Activated naive CD8-positive, alpha-beta T cell treated with anti-CD3 and anti-CD28 coated beads for 36 hours (primary cell): ENCODE measurements around the gene FBLN2. TPM values are rescaled to one million over a fixed set of nuclear protein-coding genes. Genes with fewer than 3 reads are reported as not detected.

Experiments used
- DNase-seq: peaks from one replicate; pipeline ENCODE4 v3.0.0; 2021
- H3K27ac Mint-ChIP-seq: one replicate; pipeline ENCODE4 v1.8.0; 2022; ENCODE audit warnings: mild to moderate bottlenecking, moderate library complexity, mixed read lengths
- H3K27me3 Mint-ChIP-seq: one replicate; pipeline ENCODE4 v1.8.0; 2022; ENCODE audit warnings: mild to moderate bottlenecking, mixed read lengths
- H3K36me3 Mint-ChIP-seq: one replicate; pipeline ENCODE4 v1.8.0; 2021; ENCODE audit warnings: mild to moderate bottlenecking, mixed read lengths
- H3K4me1 Mint-ChIP-seq: one replicate; pipeline ENCODE4 v1.8.0; 2021; ENCODE audit warnings: mixed read lengths
- H3K4me3 Mint-ChIP-seq: one replicate; pipeline ENCODE4 v1.8.0; 2022; ENCODE audit warnings: mild to moderate bottlenecking, moderate library complexity, mixed read lengths
- H3K9me3 Mint-ChIP-seq: one replicate; pipeline ENCODE4 v1.8.0; 2022; ENCODE audit warnings: mixed read lengths
- total RNA-seq, 2 experiments: library from RNA; stranded (reverse); gene quantifications; one replicate each; pipeline ENCODE4 v1.2.3, GENCODE V29; 2021

Gene FBLN2
- total RNA-seq, 2 experiments from 2014 or later = 1.9 to 3.1 TPM

DNA sequence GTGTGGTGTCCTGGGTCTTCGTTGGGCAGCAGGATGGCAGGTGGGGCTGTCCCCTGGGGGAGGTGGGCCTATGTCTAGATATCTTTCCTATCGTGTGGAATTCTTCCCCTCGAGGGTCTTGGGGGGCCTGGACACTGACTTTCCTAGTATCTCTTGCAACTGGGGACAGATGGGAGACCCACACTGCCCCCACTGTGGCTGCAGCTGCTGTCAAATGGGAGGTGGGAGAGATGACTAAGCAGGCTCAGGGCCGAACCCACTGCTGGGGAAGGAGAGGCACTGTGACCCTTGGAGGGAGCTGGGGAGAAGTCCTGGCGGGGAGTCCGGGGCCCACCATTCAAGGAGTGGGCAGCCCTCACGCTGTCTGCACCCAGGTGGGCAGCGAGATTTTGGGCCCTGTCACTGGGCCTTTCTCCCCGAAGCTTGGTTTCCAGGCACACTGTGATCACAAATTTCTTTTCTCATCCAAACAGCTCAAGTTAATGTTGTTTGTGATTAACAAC is 2.9 kb upstream of the FBLN2 start:
- H3K9me3 Mint-ChIP-seq = peaks cover 12% of the 10 kb centered on the region
- peaks cover 2% of the 10 kb centered on the region for H3K36me3 Mint-ChIP-seq
- peaks cover 35% of the 10 kb centered on the region for H3K4me1 Mint-ChIP-seq
- H3K27ac Mint-ChIP-seq = no peak overlapping the region
- H3K27me3 Mint-ChIP-seq = peaks cover 46% of the 10 kb centered on the region
- H3K4me3 Mint-ChIP-seq = no peak overlapping the region
- DNase-seq = no peak

DNA sequence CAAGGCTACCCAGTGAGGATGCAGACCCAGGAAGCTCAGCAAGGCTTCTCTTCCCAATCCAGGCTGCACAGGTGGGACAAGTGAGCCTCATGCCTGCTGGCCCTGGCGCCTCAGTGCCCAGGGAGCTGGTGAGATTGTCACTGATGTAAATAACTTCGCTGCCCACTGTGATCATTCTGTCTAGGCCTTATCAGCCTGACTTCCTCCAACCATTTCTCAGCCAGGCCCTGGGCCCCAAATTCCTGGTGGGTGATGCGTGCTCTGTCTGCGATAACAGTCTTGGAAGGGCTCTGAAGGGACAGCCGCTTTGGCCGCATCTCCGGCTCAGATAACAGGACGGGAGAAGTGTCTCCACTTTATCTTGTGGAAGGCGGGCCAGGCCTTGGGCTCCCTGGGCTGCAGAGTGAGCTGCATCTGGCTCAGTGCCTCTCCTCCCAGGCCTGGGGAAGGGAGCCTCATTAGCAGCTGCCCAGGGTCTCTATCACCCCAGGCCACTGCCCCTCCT is 2.2 kb upstream of the FBLN2 start:
- H3K27me3 Mint-ChIP-seq = peaks cover 44% of the 10 kb centered on the region
- peaks cover 38% of the 10 kb centered on the region for H3K4me1 Mint-ChIP-seq
- no peak overlapping the region for H3K27ac Mint-ChIP-seq

DNA sequence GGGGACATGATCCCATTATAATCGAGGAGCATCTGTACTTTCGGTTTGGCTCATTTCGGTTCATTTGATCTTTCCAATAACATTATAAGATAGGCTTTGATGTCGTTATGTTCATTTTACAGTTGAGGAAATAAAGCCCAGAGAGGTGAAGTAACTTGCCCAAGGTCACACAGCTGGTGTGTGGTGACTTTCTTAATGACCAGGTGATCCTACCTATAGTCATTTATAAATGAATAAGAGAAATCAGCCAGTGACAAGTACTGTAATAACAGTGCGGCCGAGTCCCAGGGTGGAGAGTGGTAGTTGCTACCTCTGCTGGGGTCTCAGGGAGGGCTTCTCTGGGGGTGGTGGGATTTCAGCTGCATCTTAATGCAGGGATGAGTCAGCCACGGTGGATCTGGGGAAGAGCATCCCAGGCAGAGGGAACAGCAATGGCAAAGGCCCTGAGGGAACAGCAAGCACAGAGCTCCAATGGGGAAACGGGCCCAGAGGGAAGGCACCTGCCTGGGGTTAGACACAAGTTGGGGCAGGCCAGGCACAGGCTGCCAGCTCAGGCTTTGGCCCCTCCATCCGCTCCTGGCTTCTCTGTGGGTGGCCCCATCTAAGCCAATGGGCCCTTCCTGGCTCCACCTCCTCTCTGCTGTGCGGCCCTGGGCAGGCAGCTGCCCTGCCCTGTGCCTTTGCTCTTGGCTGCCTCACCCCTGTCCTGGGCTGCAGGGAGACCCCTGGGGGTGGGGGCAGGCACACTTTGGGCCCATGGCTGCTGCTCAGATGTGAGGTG is 1.1 kb upstream of the FBLN2 start:
- Mint-ChIP-seq H3K36me3 (peaks cover 2% of the 10 kb centered on the region), H3K4me1 (peaks cover 46% of the 10 kb centered on the region), H3K4me3 (peak overlapping the region; percentile 16), H3K27me3 (peaks cover 48% of the 10 kb centered on the region), H3K27ac (no peak overlapping the region), H3K9me3 (no peaks in the 10 kb centered on the region)
- no peak for DNase-seq

More for the DNA sequence above, 2.2 kb upstream of the FBLN2 start:
- Mint-ChIP-seq H3K4me3 (no peak overlapping the region), H3K36me3 (peaks cover 2% of the 10 kb centered on the region), H3K9me3 (peaks cover 7% of the 10 kb centered on the region)
- no peak for DNase-seq

DNA sequence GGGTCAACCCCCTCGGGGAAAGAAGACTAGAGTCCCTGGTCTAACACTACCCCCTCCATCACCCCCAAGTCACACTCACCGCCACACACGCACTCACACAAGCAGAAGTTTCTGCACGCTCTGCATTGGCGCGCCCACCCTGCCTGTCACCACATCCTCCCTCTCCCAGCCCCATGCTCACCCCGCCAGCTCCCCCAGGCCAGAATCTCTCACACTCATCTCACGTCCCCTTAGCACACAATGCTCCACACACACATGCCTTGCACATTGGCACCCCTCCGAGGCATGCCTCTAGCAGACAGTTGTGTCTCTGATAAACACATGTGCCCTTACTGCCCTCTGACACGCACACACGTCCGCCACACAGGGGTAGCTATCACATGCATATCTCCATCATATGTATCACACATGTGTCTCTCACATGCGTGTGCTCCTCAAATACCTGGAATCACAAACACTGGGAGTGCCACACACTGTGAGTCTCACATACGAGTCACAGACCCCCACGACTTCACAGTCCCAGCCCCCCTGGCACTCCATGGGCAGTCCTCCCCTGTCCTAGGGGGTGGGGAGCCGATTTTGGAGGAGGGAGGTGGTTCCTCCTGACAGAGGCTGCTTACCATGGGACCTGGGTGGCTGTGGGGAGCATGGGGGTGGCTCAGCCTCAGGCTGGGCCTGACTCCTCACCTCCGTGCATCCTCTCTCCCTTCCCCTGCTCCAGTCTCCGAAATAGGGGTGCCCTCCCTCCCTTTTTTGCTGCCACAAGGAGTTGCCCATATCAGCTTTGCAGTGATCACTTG is 898 bp downstream of the FBLN2 start:
- peak; percentile 39 for DNase-seq
- Mint-ChIP-seq H3K27me3 (peaks cover 46% of the 10 kb centered on the region), H3K9me3 (no peaks in the 10 kb centered on the region), H3K36me3 (no peaks in the 10 kb centered on the region), H3K27ac (peak overlapping the region; percentile 32), H3K4me3 (peak overlapping the region; percentile 72), H3K4me1 (peaks cover 46% of the 10 kb centered on the region)

DNA sequence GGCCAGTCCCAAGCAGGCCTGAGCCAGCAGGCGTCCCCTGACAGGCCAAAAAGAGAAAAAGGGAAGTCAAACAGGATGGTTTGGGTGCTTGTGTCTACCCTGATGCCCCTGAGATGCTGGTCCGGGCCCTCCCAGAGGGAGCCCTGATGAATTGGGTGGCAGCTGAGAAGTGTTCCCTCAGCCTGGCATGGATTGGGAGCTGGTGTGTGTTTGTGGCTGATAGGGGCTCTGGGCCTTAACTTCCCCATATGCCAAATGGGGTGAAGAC is 1.4 kb downstream of the FBLN2 start:
- Mint-ChIP-seq H3K27ac (no peak overlapping the region), H3K9me3 (no peaks in the 10 kb centered on the region), H3K4me1 (peaks cover 41% of the 10 kb centered on the region), H3K4me3 (no peak overlapping the region), H3K36me3 (no peaks in the 10 kb centered on the region), H3K27me3 (peaks cover 40% of the 10 kb centered on the region)
- no peak for DNase-seq

DNA sequence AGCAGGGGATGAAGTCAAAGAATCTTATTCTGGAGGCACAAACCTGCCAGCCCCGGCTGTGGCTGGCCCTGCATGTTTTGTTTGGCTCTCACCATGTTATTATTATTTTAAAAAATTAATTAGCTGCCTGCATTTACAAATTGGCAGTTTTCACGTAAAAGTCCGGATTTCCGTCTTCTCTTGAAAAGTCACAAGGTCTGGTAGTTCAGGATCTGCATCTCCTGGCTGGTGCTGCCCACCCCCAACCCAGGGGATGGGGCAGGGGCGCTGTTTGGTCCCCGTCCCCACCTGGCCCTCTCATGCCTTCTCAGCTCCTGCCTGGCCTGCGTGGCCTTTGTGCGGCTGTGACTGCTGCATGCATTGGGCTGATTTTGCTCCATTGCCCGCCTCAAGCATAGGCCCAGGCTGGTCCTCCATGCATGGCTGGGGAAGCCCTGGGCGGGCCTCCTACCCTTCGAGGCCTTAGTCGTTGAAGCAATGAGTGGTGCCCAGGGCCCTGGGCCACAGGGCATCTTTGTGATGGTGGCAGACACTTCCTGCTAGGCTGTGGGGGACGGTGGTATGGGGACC is 2.0 kb downstream of the FBLN2 start:
- no peak overlapping the region for H3K4me3 Mint-ChIP-seq
- H3K4me1 Mint-ChIP-seq = peaks cover 38% of the 10 kb centered on the region
- peaks cover 37% of the 10 kb centered on the region for H3K27me3 Mint-ChIP-seq
- no peaks in the 10 kb centered on the region for H3K9me3 Mint-ChIP-seq
- H3K36me3 Mint-ChIP-seq = no peaks in the 10 kb centered on the region
- DNase-seq = no peak
- no peak overlapping the region for H3K27ac Mint-ChIP-seq

DNA sequence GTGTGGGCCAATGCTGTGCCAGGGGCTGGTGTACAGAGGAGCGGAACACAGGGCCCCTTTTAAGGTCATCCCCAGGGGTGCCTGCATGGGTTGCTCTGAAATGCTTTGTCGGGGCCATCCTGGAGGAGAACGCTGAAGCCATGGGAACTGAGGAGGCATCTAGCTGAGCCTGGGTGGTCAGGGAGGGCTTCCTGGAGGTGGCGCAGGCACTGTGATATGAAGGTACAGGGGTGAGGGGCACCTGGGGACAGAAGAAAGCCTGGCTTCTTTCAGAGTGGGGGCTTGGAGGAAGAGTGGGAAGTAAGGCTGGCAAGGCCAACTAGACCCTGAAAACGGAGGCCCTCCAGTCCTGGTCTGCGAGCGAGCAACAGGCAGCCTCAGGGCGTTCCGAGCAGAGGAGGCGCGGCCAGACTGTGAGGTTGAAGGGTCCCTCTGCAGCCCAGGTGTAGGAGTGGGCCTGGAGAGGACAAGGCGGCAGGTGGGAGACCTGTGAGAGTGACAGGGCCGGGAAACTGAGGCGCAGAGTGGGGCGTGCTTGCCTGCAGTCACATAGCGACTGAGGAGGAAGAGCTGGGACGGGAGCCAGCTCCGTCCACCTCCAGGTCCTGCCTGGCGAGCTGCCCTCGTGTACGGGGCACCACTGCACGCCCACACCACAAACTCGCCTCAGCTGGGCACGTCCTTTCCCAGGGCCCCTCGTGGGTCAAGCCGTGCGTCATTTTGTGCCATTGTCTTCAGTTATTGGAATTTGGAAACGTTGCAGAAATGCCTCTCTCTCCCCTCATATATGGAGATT is 4.1 kb downstream of the FBLN2 start:
- Mint-ChIP-seq H3K36me3 (no peaks in the 10 kb centered on the region), H3K27ac (no peak overlapping the region), H3K4me1 (peaks cover 48% of the 10 kb centered on the region), H3K9me3 (no peaks in the 10 kb centered on the region), H3K4me3 (no peak overlapping the region), H3K27me3 (peaks cover 23% of the 10 kb centered on the region)
- DNase-seq = no peak

DNA sequence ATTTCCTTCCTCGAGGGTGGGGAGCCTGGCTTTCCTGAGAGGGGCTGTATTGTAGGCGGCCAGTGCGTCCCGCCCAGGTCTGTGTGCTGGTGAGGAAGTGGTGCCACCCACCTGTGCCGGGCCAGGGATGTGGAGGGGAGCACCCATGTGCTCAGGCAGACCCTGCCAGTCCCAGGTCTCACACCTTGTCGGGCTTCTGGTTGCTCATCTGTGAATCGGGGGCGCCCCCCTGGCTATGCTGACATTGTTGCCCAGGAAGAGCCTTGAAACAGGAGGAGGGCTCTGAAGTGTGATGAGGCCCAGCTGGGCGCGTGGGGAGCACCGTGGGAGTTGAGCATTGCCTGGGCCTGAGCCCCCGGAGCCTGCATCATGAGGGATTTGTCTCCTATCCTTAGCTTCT is 4.8 kb downstream of the FBLN2 start:
- H3K9me3 Mint-ChIP-seq = no peaks in the 10 kb centered on the region
- H3K4me3 Mint-ChIP-seq = no peak overlapping the region
- peaks cover 17% of the 10 kb centered on the region for H3K27me3 Mint-ChIP-seq
- peak overlapping the region; percentile 45 for H3K27ac Mint-ChIP-seq
- H3K4me1 Mint-ChIP-seq = peaks cover 48% of the 10 kb centered on the region
- DNase-seq = no peak
- no peaks in the 10 kb centered on the region for H3K36me3 Mint-ChIP-seq

DNA sequence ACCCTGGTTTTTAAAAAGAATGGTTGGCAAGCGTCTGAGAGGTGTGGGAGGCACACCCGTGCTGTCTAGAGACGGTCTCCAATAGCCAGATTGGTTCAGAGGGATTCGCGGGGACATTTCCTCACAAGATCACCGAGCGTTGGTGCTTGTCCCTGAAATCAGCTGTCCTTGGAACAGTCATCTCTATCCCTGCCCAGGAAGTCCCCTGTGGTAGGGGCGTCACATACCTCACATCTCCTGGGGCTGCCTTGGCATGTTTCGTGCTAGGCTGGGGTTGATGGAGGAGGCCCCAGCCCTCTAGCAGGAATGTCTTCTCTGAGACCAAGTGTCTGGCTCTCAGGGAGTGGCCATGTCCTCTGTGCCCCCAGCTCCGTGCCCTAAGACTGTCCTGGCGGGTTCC is 6.8 kb downstream of the FBLN2 start:
- no peak for DNase-seq
- no peaks in the 10 kb centered on the region for H3K36me3 Mint-ChIP-seq
- peaks cover 43% of the 10 kb centered on the region for H3K4me1 Mint-ChIP-seq
- peak overlapping the region; percentile 79 for H3K27ac Mint-ChIP-seq
- no peaks in the 10 kb centered on the region for H3K9me3 Mint-ChIP-seq
- peaks cover 11% of the 10 kb centered on the region for H3K27me3 Mint-ChIP-seq
- no peak overlapping the region for H3K4me3 Mint-ChIP-seq

DNA sequence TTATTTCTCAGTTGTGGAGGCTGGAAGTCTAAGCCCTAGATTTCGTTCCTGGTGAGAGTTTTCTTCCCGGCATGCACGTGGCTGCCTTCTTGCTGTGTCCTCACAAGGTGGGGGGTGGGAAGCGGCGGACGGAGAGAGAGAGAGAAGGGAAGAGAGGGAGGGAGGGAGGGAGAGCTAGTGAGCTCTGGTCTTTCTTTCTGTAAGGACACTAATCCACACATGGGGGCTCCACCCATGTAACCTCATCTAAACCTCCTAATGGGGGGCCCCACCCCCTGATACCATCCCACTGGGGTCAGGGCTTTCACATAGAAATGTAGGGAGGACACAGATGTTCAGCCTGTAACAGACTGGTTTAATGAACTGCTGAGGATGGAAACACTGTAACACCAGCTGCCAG is 7.3 kb downstream of the FBLN2 start:
- no peaks in the 10 kb centered on the region for H3K36me3 Mint-ChIP-seq
- H3K9me3 Mint-ChIP-seq = no peaks in the 10 kb centered on the region
- peaks cover 11% of the 10 kb centered on the region for H3K27me3 Mint-ChIP-seq
- DNase-seq = no peak
- no peak overlapping the region for H3K4me3 Mint-ChIP-seq
- H3K4me1 Mint-ChIP-seq = peaks cover 40% of the 10 kb centered on the region
- peak overlapping the region; percentile 79 for H3K27ac Mint-ChIP-seq

DNA sequence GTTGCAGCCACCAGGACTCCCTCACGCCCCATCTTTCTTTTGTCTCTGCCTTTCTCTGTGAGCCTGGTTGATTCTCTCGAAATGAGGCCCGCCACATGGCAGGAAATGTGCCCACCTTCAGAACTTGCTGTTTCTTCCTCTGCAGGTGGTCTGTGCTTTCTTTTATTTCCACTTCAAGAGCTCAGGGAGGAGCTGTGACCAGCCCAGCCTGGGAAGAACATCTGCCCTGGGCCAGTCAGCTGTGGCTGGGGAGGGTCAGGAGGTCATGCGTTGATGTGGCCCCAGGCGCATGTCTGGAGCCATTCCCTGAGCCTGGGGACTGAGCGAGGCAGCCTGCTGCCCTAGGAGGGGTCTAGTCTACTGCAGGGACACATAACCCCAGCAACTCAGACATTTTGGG is 8.0 kb downstream of the FBLN2 start:
- H3K36me3 Mint-ChIP-seq = no peaks in the 10 kb centered on the region
- no peak overlapping the region for H3K4me3 Mint-ChIP-seq
- peak overlapping the region; percentile 61 for H3K27ac Mint-ChIP-seq
- H3K4me1 Mint-ChIP-seq = peaks cover 39% of the 10 kb centered on the region
- H3K9me3 Mint-ChIP-seq = no peaks in the 10 kb centered on the region
- no peak for DNase-seq
- peaks cover 6% of the 10 kb centered on the region for H3K27me3 Mint-ChIP-seq

DNA sequence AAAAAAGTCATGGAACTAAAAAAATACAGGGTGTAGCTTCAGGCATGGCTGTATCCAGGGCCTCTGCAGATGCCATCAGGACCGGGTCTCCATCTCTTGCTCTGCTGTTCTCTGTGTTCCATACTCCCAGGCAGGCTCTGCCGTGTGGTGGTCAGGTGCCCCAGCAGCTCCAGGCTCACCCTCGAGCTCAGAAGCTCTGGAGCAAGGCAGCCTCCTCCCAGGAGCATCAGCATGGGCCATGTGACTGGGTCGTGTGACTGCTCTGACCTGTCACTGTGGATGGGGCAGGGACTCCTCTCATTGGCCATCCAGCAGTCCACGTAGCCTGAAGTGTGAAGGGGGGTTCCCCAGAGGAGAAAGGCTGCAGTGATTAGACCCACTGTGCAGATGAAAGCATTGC is 8.5 kb downstream of the FBLN2 start:
- Mint-ChIP-seq H3K4me1 (peaks cover 34% of the 10 kb centered on the region), H3K9me3 (no peaks in the 10 kb centered on the region), H3K27me3 (peaks cover 4% of the 10 kb centered on the region), H3K27ac (no peak overlapping the region), H3K36me3 (no peaks in the 10 kb centered on the region), H3K4me3 (no peak overlapping the region)
- no peak for DNase-seq

DNA sequence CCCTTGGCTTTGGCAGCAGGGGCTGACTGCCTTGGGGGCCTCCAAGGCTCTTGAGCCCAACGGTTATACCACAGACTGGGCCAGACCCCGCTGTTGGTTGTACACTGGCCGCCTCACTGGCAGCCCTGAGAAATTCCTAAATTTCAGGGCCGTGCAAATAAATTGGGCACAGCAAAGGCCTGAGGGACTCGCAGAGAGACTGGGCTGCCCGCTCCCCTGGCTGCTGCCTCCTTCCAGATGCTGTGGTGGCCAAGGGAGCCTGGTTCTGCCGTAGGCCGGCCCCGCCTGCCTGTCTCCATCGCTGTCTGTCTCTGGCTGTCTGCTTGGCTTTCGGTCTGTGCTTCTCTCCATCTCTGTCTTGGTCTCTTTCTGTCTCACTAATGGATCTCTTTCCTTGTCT is 9.0 kb downstream of the FBLN2 start:
- Mint-ChIP-seq H3K27me3 (peaks cover 4% of the 10 kb centered on the region), H3K27ac (no peak overlapping the region), H3K4me1 (peaks cover 30% of the 10 kb centered on the region), H3K4me3 (no peak overlapping the region), H3K36me3 (no peaks in the 10 kb centered on the region), H3K9me3 (no peaks in the 10 kb centered on the region)
- DNase-seq = no peak

DNA sequence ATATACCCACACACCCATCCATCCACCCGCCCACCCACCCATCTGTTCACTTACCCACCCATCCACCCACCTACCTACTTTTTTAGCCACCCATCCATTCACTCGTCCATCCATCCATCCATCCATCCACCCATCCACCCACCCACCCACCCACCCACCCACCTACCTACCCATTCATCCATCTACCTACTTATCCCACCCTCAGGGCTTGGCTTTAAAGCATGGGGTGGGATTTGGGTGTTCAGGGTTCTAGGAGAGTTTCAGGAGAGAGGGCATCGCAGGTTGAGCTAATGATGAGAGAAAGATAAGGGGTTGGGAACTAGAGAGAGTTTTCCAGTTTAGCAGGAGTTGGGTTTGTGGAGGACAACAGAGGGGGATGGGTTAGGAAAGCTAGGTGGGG is 9.7 kb downstream of the FBLN2 start:
- Mint-ChIP-seq H3K9me3 (no peaks in the 10 kb centered on the region), H3K27ac (no peak overlapping the region), H3K4me1 (peaks cover 26% of the 10 kb centered on the region), H3K4me3 (no peak overlapping the region), H3K27me3 (peaks cover 2% of the 10 kb centered on the region), H3K36me3 (no peaks in the 10 kb centered on the region)
- no peak for DNase-seq
